Measurements from ENCODE around the gene GSE1. TPM values are rescaled to one million over a fixed set of nuclear protein-coding genes. Genes with fewer than 3 reads are reported as not detected.

Gene GSE1
- total and polyA plus RNA-seq, 5 donors from 2014 or later = 0.38 to 17.1 (median 0.55) TPM

GRCh38 chr16:85644093-85644712, 31.1 kb downstream of the GSE1 start:
- H3K27me3 Mint-ChIP-seq = no peaks in the 10 kb centered on the region
- ATAC-seq (ENCODE audit: low read depth in 2 of 2) (no peak), DNase-seq (no peak)
- H3K27ac Mint-ChIP-seq = no peak overlapping the region
- no peaks in the 10 kb centered on the region for H3K36me3 ChIP-seq (ENCODE audit: control insufficient read depth, insufficient read depth, low read length)
- H3K27me3 ChIP-seq (ENCODE audit: control insufficient read depth, insufficient read depth, low read length) = no peaks in the 10 kb centered on the region
- H3K4me3 Mint-ChIP-seq = no peak overlapping the region
- H3K4me1 Mint-ChIP-seq = peaks cover 0 to 10% (median 2%) of the 10 kb centered on the region in 4 donors
- no peaks in the 10 kb centered on the region for H3K4me1 ChIP-seq (ENCODE audit: control insufficient read depth, insufficient read depth, low read length, poor library complexity, severe bottlenecking)
- H3K9me3 ChIP-seq (ENCODE audit: control insufficient read depth in 2 of 2, low read length in 2 of 2) = no peaks in the 10 kb centered on the region
- H3K4me3 ChIP-seq (ENCODE audit: low read depth, low read length) = no peak overlapping the region
- H3K9me3 Mint-ChIP-seq = no peaks in the 10 kb centered on the region
- H3K36me3 Mint-ChIP-seq = no peaks in the 10 kb centered on the region
- no peak overlapping the region for H3K27ac ChIP-seq (ENCODE audit: insufficient read depth, low read length, poor library complexity, severe bottlenecking)

GRCh38 chr16:85645021-85645589, 32.0 kb downstream of the GSE1 start:
- no peak overlapping the region for H3K4me3 ChIP-seq (ENCODE audit: low read depth, low read length)
- H3K36me3 Mint-ChIP-seq = no peaks in the 10 kb centered on the region
- DNase-seq (peak in 1 of 3 donors; percentile 10), ATAC-seq (ENCODE audit: low read depth in 2 of 2) (no peak)
- H3K9me3 Mint-ChIP-seq = no peaks in the 10 kb centered on the region
- no peaks in the 10 kb centered on the region for H3K36me3 ChIP-seq (ENCODE audit: control insufficient read depth, insufficient read depth, low read length)
- no peaks in the 10 kb centered on the region for H3K4me1 ChIP-seq (ENCODE audit: control insufficient read depth, insufficient read depth, low read length, poor library complexity, severe bottlenecking)
- H3K27ac Mint-ChIP-seq = peak overlapping the region in 1 of 3 donors; percentile 20
- H3K27me3 Mint-ChIP-seq = no peaks in the 10 kb centered on the region
- H3K27ac ChIP-seq (ENCODE audit: insufficient read depth, low read length, poor library complexity, severe bottlenecking) = no peak overlapping the region
- H3K4me3 Mint-ChIP-seq = no peak overlapping the region
- peaks cover 0 to 10% (median 2%) of the 10 kb centered on the region in 4 donors for H3K4me1 Mint-ChIP-seq
- H3K9me3 ChIP-seq (ENCODE audit: control insufficient read depth in 2 of 2, low read length in 2 of 2) = no peaks in the 10 kb centered on the region
- H3K27me3 ChIP-seq (ENCODE audit: control insufficient read depth, insufficient read depth, low read length) = no peaks in the 10 kb centered on the region

- H3K27me3 Mint-ChIP-seq = no peaks in the 10 kb centered on the region
- H3K27ac Mint-ChIP-seq = no peak overlapping the region
- no peaks in the 10 kb centered on the region for H3K9me3 Mint-ChIP-seq
Measured at GRCh38 chr16:85646358-85646907, 33.3 kb downstream of the GSE1 start.

GRCh38 chr16:85646976-85647375, 33.9 kb downstream of the GSE1 start:
- Mint-ChIP-seq H3K9me3 (peaks cover 0 to under 1% (median 0%) of the 10 kb centered on the region in 7 donors), H3K27ac (no peak overlapping the region)

More at GRCh38 chr16:85646358-85646907, 33.3 kb downstream of the GSE1 start:
- Mint-ChIP-seq H3K4me1 (peaks cover 0 to 10% (median 2%) of the 10 kb centered on the region in 4 donors), H3K4me3 (no peak overlapping the region), H3K36me3 (no peaks in the 10 kb centered on the region)
- H3K9me3 ChIP-seq (ENCODE audit: control insufficient read depth in 2 of 2, low read length in 2 of 2) = no peaks in the 10 kb centered on the region
- H3K4me3 ChIP-seq (ENCODE audit: low read depth, low read length) = no peak overlapping the region
- DNase-seq (no peak), ATAC-seq (ENCODE audit: low read depth in 2 of 2) (no peak)
- no peaks in the 10 kb centered on the region for H3K36me3 ChIP-seq (ENCODE audit: control insufficient read depth, insufficient read depth, low read length)
- no peaks in the 10 kb centered on the region for H3K27me3 ChIP-seq (ENCODE audit: control insufficient read depth, insufficient read depth, low read length)
- no peaks in the 10 kb centered on the region for H3K4me1 ChIP-seq (ENCODE audit: control insufficient read depth, insufficient read depth, low read length, poor library complexity, severe bottlenecking)
- H3K27ac ChIP-seq (ENCODE audit: insufficient read depth, low read length, poor library complexity, severe bottlenecking) = no peak overlapping the region

GRCh38 chr16:85648070-85648714, 35.1 kb downstream of the GSE1 start:
- Histone ChIP-seq H3K27me3 (ENCODE audit: control insufficient read depth, insufficient read depth, low read length) (no peaks in the 10 kb centered on the region), H3K4me3 (ENCODE audit: low read depth, low read length) (no peak overlapping the region), H3K27ac (ENCODE audit: insufficient read depth, low read length, poor library complexity, severe bottlenecking) (no peak overlapping the region), H3K36me3 (ENCODE audit: control insufficient read depth, insufficient read depth, low read length) (no peaks in the 10 kb centered on the region), H3K9me3 (ENCODE audit: control insufficient read depth in 2 of 2, low read length in 2 of 2) (no peaks in the 10 kb centered on the region), H3K4me1 (ENCODE audit: control insufficient read depth, insufficient read depth, low read length, poor library complexity, severe bottlenecking) (no peaks in the 10 kb centered on the region)
- Mint-ChIP-seq H3K4me3 (no peak overlapping the region), H3K27me3 (no peaks in the 10 kb centered on the region), H3K36me3 (no peaks in the 10 kb centered on the region), H3K9me3 (peaks cover 0 to 2% (median 0%) of the 10 kb centered on the region in 7 donors), H3K4me1 (peaks cover 0 to 10% (median 2%) of the 10 kb centered on the region in 4 donors), H3K27ac (peak overlapping the region in 1 of 3 donors; percentile 74)
- DNase-seq (no peak), ATAC-seq (ENCODE audit: low read depth in 2 of 2) (no peak)

More at GRCh38 chr16:85646976-85647375, 33.9 kb downstream of the GSE1 start:
- peaks cover 0 to 10% (median 2%) of the 10 kb centered on the region in 4 donors for H3K4me1 Mint-ChIP-seq
- H3K27ac ChIP-seq (ENCODE audit: insufficient read depth, low read length, poor library complexity, severe bottlenecking) = no peak overlapping the region
- no peaks in the 10 kb centered on the region for H3K4me1 ChIP-seq (ENCODE audit: control insufficient read depth, insufficient read depth, low read length, poor library complexity, severe bottlenecking)
- no peak overlapping the region for H3K4me3 ChIP-seq (ENCODE audit: low read depth, low read length)
- H3K27me3 ChIP-seq (ENCODE audit: control insufficient read depth, insufficient read depth, low read length) = no peaks in the 10 kb centered on the region
- no peaks in the 10 kb centered on the region for H3K36me3 Mint-ChIP-seq
- H3K36me3 ChIP-seq (ENCODE audit: control insufficient read depth, insufficient read depth, low read length) = no peaks in the 10 kb centered on the region
- DNase-seq = no peak
- no peak overlapping the region for H3K4me3 Mint-ChIP-seq
- H3K9me3 ChIP-seq (ENCODE audit: control insufficient read depth in 2 of 2, low read length in 2 of 2) = no peaks in the 10 kb centered on the region
- no peaks in the 10 kb centered on the region for H3K27me3 Mint-ChIP-seq
- ATAC-seq (ENCODE audit: low read depth in 2 of 2) = no peak

GRCh38 chr16:85648805-85649204, 35.7 kb downstream of the GSE1 start:
- Mint-ChIP-seq H3K36me3 (no peaks in the 10 kb centered on the region), H3K27me3 (no peaks in the 10 kb centered on the region), H3K4me3 (no peak overlapping the region), H3K4me1 (peaks cover 0 to 10% (median 2%) of the 10 kb centered on the region in 4 donors), H3K27ac (no peak overlapping the region), H3K9me3 (peaks cover 0 to 2% (median 0%) of the 10 kb centered on the region in 7 donors)
- DNase-seq = no peak
- Histone ChIP-seq H3K36me3 (ENCODE audit: control insufficient read depth, insufficient read depth, low read length) (no peaks in the 10 kb centered on the region), H3K4me1 (ENCODE audit: control insufficient read depth, insufficient read depth, low read length, poor library complexity, severe bottlenecking) (no peaks in the 10 kb centered on the region), H3K4me3 (ENCODE audit: low read depth, low read length) (no peak overlapping the region), H3K9me3 (ENCODE audit: control insufficient read depth in 2 of 2, low read length in 2 of 2) (no peaks in the 10 kb centered on the region), H3K27ac (ENCODE audit: insufficient read depth, low read length, poor library complexity, severe bottlenecking) (no peak overlapping the region), H3K27me3 (ENCODE audit: control insufficient read depth, insufficient read depth, low read length) (no peaks in the 10 kb centered on the region)
- no peak for ATAC-seq (ENCODE audit: low read depth in 2 of 2)

- no peak overlapping the region for H3K4me3 Mint-ChIP-seq
- peaks cover 0 to 8% (median under 1%) of the 10 kb centered on the region in 4 donors for H3K4me1 Mint-ChIP-seq
- no peak overlapping the region for H3K27ac ChIP-seq (ENCODE audit: insufficient read depth, low read length, poor library complexity, severe bottlenecking)
- H3K36me3 ChIP-seq (ENCODE audit: control insufficient read depth, insufficient read depth, low read length) = no peaks in the 10 kb centered on the region
- H3K27me3 ChIP-seq (ENCODE audit: control insufficient read depth, insufficient read depth, low read length) = no peaks in the 10 kb centered on the region
- no peak overlapping the region for H3K4me3 ChIP-seq (ENCODE audit: low read depth, low read length)
- H3K27ac Mint-ChIP-seq = no peak overlapping the region
- no peaks in the 10 kb centered on the region for H3K27me3 Mint-ChIP-seq
- no peak for DNase-seq
- no peak for ATAC-seq (ENCODE audit: low read depth in 2 of 2)
- peaks cover 0 to 2% (median 0%) of the 10 kb centered on the region in 7 donors for H3K9me3 Mint-ChIP-seq
- no peaks in the 10 kb centered on the region for H3K36me3 Mint-ChIP-seq
- no peaks in the 10 kb centered on the region for H3K9me3 ChIP-seq (ENCODE audit: control insufficient read depth in 2 of 2, low read length in 2 of 2)
- H3K4me1 ChIP-seq (ENCODE audit: control insufficient read depth, insufficient read depth, low read length, poor library complexity, severe bottlenecking) = no peaks in the 10 kb centered on the region
Measured at GRCh38 chr16:85649411-85650134, 36.5 kb downstream of the GSE1 start.

Measured in CD4-positive, CD25-positive, alpha-beta regulatory T cell (primary cell).